ENCODE measurements around the gene SLC35F3. TPM values are rescaled to one million over a fixed set of nuclear protein-coding genes. Genes with fewer than 3 reads are reported as not detected.

SLC35F3 gene
- total and polyA plus RNA-seq, 4 donors: 0.01 to 0.37 (median 0.08) TPM; not detected in 1

DNA sequence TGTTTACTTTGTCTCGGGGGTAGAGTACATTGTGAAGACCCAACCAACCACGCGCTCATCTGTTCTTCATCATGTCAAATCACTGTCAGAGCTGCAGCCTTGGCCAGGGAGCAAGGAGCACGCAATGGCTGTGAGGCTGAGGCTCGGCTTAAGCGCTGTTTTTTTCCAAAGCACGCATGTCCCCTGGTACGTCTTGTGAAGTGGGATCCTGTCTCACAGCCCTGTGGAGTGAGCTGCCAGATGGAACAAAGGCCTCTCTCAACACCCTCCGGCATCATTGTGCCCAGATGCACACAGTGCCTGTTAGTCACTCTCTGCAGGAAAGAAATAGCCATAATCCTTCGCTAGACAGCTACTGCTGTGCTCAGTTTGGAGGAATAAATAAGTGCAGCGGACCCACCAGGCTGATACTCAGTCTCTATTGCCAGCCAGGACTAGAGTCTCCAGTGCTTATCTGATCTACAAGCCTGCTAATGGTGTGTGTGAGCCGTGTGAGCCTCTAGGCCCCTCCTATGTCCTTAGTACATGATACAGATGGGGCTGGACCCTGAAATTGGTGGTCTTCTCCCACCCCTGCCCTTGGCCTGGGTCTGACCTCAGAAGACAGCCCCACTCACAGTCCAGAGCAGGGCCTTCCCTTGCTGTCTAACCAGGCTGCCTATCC is 377.5 kb downstream of the SLC35F3 start:
- DNase-seq (ENCODE audit: low spot score): no peak
- H3K9ac ChIP-seq (ENCODE audit: low read depth in 1 of 2, low read length in 2 of 2): no peak overlapping the region
- H3K27me3 ChIP-seq (ENCODE audit: control insufficient read depth in 4 of 4, insufficient read depth in 4 of 4, low read length in 3 of 4): no peaks in the 10 kb centered on the region
- no peak overlapping the region for H3K27ac ChIP-seq (ENCODE audit: low read depth in 1 of 2, low read length in 2 of 2)
- H3K36me3 ChIP-seq (ENCODE audit: control insufficient read depth in 4 of 4, insufficient read depth in 3 of 4, low read depth in 1 of 4, low read length in 3 of 4): no peaks in the 10 kb centered on the region
- TF ChIP-seq, protein P1, sequence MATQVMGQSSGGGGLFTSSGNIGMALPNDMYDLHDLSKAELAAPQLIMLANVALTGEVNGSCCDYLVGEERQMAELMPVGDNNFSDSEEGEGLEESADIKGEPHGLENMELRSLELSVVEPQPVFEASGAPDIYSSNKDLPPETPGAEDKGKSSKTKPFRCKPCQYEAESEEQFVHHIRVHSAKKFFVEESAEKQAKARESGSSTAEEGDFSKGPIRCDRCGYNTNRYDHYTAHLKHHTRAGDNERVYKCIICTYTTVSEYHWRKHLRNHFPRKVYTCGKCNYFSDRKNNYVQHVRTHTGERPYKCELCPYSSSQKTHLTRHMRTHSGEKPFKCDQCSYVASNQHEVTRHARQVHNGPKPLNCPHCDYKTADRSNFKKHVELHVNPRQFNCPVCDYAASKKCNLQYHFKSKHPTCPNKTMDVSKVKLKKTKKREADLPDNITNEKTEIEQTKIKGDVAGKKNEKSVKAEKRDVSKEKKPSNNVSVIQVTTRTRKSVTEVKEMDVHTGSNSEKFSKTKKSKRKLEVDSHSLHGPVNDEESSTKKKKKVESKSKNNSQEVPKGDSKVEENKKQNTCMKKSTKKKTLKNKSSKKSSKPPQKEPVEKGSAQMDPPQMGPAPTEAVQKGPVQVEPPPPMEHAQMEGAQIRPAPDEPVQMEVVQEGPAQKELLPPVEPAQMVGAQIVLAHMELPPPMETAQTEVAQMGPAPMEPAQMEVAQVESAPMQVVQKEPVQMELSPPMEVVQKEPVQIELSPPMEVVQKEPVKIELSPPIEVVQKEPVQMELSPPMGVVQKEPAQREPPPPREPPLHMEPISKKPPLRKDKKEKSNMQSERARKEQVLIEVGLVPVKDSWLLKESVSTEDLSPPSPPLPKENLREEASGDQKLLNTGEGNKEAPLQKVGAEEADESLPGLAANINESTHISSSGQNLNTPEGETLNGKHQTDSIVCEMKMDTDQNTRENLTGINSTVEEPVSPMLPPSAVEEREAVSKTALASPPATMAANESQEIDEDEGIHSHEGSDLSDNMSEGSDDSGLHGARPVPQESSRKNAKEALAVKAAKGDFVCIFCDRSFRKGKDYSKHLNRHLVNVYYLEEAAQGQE (IDR thresholded peaks at IDR 0.05): no peak
- TF ChIP-seq, protein P2, sequence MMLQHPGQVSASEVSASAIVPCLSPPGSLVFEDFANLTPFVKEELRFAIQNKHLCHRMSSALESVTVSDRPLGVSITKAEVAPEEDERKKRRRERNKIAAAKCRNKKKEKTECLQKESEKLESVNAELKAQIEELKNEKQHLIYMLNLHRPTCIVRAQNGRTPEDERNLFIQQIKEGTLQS (IDR thresholded peaks at IDR 0.05): no peak
- TF ChIP-seq RXRA (IDR thresholded peaks at IDR 0.05): no peak
- no peak for TF ChIP-seq YY1 (IDR thresholded peaks at IDR 0.05)
- no peak for TF ChIP-seq HNF4G (IDR thresholded peaks at IDR 0.05)
- TF ChIP-seq TAF1 (conservative IDR thresholded peaks at IDR 0.05): no peak
- TF ChIP-seq, protein P3, sequence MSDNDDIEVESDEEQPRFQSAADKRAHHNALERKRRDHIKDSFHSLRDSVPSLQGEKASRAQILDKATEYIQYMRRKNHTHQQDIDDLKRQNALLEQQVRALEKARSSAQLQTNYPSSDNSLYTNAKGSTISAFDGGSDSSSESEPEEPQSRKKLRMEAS (IDR thresholded peaks at IDR 0.05): no peak
- no peak for TF ChIP-seq GABPA (IDR thresholded peaks at IDR 0.05 in 1 of 2, conservative IDR thresholded peaks at IDR 0.05 in 1 of 2)
- TF ChIP-seq FOXA1 (IDR thresholded peaks at IDR 0.05): no peak
- TF ChIP-seq HNF4A (conservative IDR thresholded peaks at IDR 0.05): no peak
- TF ChIP-seq SP1 (IDR thresholded peaks at IDR 0.05): no peak
- no peak for TF ChIP-seq RAD21 (IDR thresholded peaks at IDR 0.05)
- no peak for TF ChIP-seq NR2F2 (IDR thresholded peaks at IDR 0.05)
- no peaks in the 10 kb centered on the region for H3K4me1 ChIP-seq (ENCODE audit: control insufficient read depth in 4 of 4, insufficient read depth in 4 of 4, low read length in 3 of 4)
- H3K4me3 ChIP-seq (ENCODE audit: low read depth in 1 of 3, low read length in 3 of 3): no peak overlapping the region
- WGBS: 85% methylated on average over 12 of the region's 12 CpGs
- H3K9me3 ChIP-seq (ENCODE audit: control insufficient read depth in 4 of 4, low read length in 3 of 4): no peaks in the 10 kb centered on the region

DNA sequence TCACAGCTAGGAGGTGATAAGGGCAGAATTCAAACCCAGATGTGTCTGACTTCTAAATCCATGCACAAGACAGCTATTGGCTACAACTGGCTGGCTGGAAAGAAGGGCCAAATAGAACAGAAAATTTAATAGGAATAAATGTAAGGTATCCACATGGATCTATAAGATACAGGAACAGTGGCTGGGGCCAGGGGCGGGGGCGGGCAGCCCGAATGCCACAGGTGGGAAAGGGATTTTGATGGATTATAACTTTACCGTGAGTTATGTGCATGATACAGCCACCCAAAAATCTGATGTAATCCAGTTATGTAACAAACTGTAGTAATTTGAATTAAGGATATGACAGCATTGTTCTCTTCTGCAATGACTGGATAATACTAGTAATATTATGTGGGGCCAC is 381.7 kb downstream of the SLC35F3 start:
- no peak overlapping the region for H3K4me3 ChIP-seq (ENCODE audit: low read depth in 1 of 3, low read length in 3 of 3)
- 91% methylated on average over 4 of the region's 4 CpGs for WGBS
- H3K27me3 ChIP-seq (ENCODE audit: control insufficient read depth in 4 of 4, insufficient read depth in 4 of 4, low read length in 3 of 4): no peaks in the 10 kb centered on the region
- no peak for DNase-seq (ENCODE audit: low spot score)
- H3K36me3 ChIP-seq (ENCODE audit: control insufficient read depth in 4 of 4, insufficient read depth in 3 of 4, low read depth in 1 of 4, low read length in 3 of 4): no peaks in the 10 kb centered on the region
- no peak overlapping the region for H3K27ac ChIP-seq (ENCODE audit: low read depth in 1 of 2, low read length in 2 of 2)
- H3K9me3 ChIP-seq (ENCODE audit: control insufficient read depth in 4 of 4, low read length in 3 of 4): peaks cover 0 to 2% (median under 1%) of the 10 kb centered on the region in 4 donors
- H3K4me1 ChIP-seq (ENCODE audit: control insufficient read depth in 4 of 4, insufficient read depth in 4 of 4, low read length in 3 of 4): no peaks in the 10 kb centered on the region
- TF ChIP-seq RAD21 (IDR thresholded peaks at IDR 0.05): no peak
- TF ChIP-seq, protein P4, sequence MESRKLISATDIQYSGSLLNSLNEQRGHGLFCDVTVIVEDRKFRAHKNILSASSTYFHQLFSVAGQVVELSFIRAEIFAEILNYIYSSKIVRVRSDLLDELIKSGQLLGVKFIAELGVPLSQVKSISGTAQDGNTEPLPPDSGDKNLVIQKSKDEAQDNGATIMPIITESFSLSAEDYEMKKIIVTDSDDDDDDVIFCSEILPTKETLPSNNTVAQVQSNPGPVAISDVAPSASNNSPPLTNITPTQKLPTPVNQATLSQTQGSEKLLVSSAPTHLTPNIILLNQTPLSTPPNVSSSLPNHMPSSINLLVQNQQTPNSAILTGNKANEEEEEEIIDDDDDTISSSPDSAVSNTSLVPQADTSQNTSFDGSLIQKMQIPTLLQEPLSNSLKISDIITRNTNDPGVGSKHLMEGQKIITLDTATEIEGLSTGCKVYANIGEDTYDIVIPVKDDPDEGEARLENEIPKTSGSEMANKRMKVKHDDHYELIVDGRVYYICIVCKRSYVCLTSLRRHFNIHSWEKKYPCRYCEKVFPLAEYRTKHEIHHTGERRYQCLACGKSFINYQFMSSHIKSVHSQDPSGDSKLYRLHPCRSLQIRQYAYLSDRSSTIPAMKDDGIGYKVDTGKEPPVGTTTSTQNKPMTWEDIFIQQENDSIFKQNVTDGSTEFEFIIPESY (IDR thresholded peaks at IDR 0.05): no peak
- TF ChIP-seq SP1 (IDR thresholded peaks at IDR 0.05): no peak
- TF ChIP-seq, protein P5, sequence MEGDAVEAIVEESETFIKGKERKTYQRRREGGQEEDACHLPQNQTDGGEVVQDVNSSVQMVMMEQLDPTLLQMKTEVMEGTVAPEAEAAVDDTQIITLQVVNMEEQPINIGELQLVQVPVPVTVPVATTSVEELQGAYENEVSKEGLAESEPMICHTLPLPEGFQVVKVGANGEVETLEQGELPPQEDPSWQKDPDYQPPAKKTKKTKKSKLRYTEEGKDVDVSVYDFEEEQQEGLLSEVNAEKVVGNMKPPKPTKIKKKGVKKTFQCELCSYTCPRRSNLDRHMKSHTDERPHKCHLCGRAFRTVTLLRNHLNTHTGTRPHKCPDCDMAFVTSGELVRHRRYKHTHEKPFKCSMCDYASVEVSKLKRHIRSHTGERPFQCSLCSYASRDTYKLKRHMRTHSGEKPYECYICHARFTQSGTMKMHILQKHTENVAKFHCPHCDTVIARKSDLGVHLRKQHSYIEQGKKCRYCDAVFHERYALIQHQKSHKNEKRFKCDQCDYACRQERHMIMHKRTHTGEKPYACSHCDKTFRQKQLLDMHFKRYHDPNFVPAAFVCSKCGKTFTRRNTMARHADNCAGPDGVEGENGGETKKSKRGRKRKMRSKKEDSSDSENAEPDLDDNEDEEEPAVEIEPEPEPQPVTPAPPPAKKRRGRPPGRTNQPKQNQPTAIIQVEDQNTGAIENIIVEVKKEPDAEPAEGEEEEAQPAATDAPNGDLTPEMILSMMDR (IDR thresholded peaks at IDR 0.05; ENCODE audit: low read depth, low read length, missing input control): no peak
- TF ChIP-seq, protein P2 (IDR thresholded peaks at IDR 0.05): no peak
- no peak for TF ChIP-seq TAF1 (conservative IDR thresholded peaks at IDR 0.05)
- no peak for TF ChIP-seq EGR1 (IDR thresholded peaks at IDR 0.05; ENCODE audit: low read depth in 2 of 2)
- TF ChIP-seq, protein P1 (IDR thresholded peaks at IDR 0.05): no peak
- TF ChIP-seq, protein P3 (IDR thresholded peaks at IDR 0.05): no peak
- TF ChIP-seq NR2F2 (IDR thresholded peaks at IDR 0.05): no peak
- no peak overlapping the region for H3K9ac ChIP-seq (ENCODE audit: low read depth in 1 of 2, low read length in 2 of 2)
